ENCODE data around the gene LAMA4.

DNA sequence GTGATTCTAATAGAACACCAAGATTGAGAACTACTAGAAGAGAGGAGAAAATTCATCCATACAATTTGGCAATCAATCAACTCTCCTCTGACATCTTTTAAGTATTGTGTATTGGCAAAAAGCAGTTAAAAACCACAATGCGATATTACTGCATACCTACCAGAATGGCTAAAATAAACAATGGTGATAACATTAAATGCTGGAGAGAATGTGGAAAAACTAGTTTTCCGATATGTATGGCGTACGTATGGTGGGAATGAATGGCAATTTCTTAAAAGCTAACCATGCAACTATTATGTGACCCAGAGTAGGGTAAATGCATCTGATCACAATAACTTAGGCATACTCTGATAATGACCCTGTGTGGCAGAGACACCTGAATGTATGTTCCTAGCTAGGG, 29.3 kb upstream of the LAMA4 start:
- TF ChIP-seq CTCF (IDR thresholded peaks at IDR 0.05) (no peak), POLR2A (IDR thresholded peaks at IDR 0.05) (no peak)

All from testis (tissue), 2 donors.